ENCODE data around the gene HEATR5B. TPM values are rescaled to one million over a fixed set of nuclear protein-coding genes. Genes with fewer than 3 reads are reported as not detected.

HEATR5B gene
- 22.4 TPM for total RNA-seq

- DNase-seq (ENCODE audit: low spot score) = peak; percentile 96
These were observed at the start of gene HEATR5B, which contains the start of gene GPATCH11 for GRCh38 chr2:37083873-37084794. HEATR5B (minus strand) TSS chr2:37084372; CDS start chr2:37083414, 958 bp downstream. GPATCH11 (plus strand) TSS chr2:37084518; CDS start chr2:37088382, 3,864 bp downstream.

- no peak for DNase-seq (ENCODE audit: low spot score)
These were observed 48.7 kb upstream of the HEATR5B start for GRCh38 chr2:37132914-37133313.

GRCh38 chr2:37125416-37125815, 41.2 kb upstream of the HEATR5B start:
- no peak for DNase-seq (ENCODE audit: low spot score)

GRCh38 chr2:37119157-37119556, 35.0 kb upstream of the HEATR5B start:
- no peak for DNase-seq (ENCODE audit: low spot score)

- no peak for DNase-seq (ENCODE audit: low spot score)
These were observed 33.4 kb upstream of the HEATR5B start for GRCh38 chr2:37117566-37117965.

GRCh38 chr2:37111958-37112357, 27.8 kb upstream of the HEATR5B start:
- DNase-seq (ENCODE audit: low spot score) = no peak

- DNase-seq (ENCODE audit: low spot score) = no peak
These were observed 26.4 kb upstream of the HEATR5B start for GRCh38 chr2:37110306-37111212.

- DNase-seq (ENCODE audit: low spot score) = no peak
These were observed 25.4 kb upstream of the HEATR5B start for GRCh38 chr2:37109523-37109922.

- DNase-seq (ENCODE audit: low spot score) = no peak
These were observed 21.0 kb upstream of the HEATR5B start for GRCh38 chr2:37105150-37105549.

GRCh38 chr2:37104178-37104577, 20.0 kb upstream of the HEATR5B start:
- DNase-seq (ENCODE audit: low spot score) = no peak

GRCh38 chr2:37102588-37102987, 18.4 kb upstream of the HEATR5B start:
- no peak for DNase-seq (ENCODE audit: low spot score)

- no peak for DNase-seq (ENCODE audit: low spot score)
These were observed 15.9 kb upstream of the HEATR5B start for GRCh38 chr2:37100054-37100453.

- no peak for DNase-seq (ENCODE audit: low spot score)
These were observed 14.4 kb upstream of the HEATR5B start for GRCh38 chr2:37098416-37099118.

- no peak for DNase-seq (ENCODE audit: low spot score)
These were observed 12.4 kb upstream of the HEATR5B start for GRCh38 chr2:37096568-37096967.

GRCh38 chr2:37091873-37092272, 7.7 kb upstream of the HEATR5B start:
- no peak for DNase-seq (ENCODE audit: low spot score)

GRCh38 chr2:37090019-37090477, 5.9 kb upstream of the HEATR5B start:
- DNase-seq (ENCODE audit: low spot score) = no peak

GRCh38 chr2:37085731-37086147, 1.6 kb upstream of the HEATR5B start:
- DNase-seq (ENCODE audit: low spot score) = no peak

- no peak for DNase-seq (ENCODE audit: low spot score)
These were observed 625 bp upstream of the HEATR5B start for GRCh38 chr2:37084797-37085196.

- DNase-seq (ENCODE audit: low spot score) = no peak
These were observed 3.5 kb downstream of the HEATR5B start for GRCh38 chr2:37080689-37081088.

GRCh38 chr2:37080266-37080665, 3.9 kb downstream of the HEATR5B start:
- DNase-seq (ENCODE audit: low spot score) = no peak

GRCh38 chr2:37070931-37071330, 13.2 kb downstream of the HEATR5B start:
- no peak for DNase-seq (ENCODE audit: low spot score)

- DNase-seq (ENCODE audit: low spot score) = no peak
These were observed 15.5 kb downstream of the HEATR5B start for GRCh38 chr2:37068686-37069085.

Data from mucosa of gallbladder (tissue), 1 donor.